Loucy (cell line): ENCODE data around the gene EVC.

Source experiments
- H2AFZ ChIP-seq: fragments of 200-600 bp; sonication (generic); 2 replicates; pipeline ENCODE4 v1.6.0; 2016; ENCODE audit warnings: antibody characterized with exemption, mild to moderate bottlenecking, low read length, moderate library complexity
- H3F3A ChIP-seq: fragments of 200-600 bp; 2 replicates; pipeline ENCODE4 v1.6.0; 2016; ENCODE audit warnings: antibody characterized with exemption, low read depth, mild to moderate bottlenecking
- H3K27me3 ChIP-seq: fragments of 200-600 bp; sonication (generic); 2 replicates; pipeline ENCODE4 v1.6.1; 2014; ENCODE audit warnings: low read length, mild to moderate bottlenecking; ENCODE audit not compliant: insufficient read depth, poor library complexity, severe bottlenecking
- H3K36me3 ChIP-seq: fragments of 200-600 bp; sonication (generic); 2 replicates; pipeline ENCODE4 v1.6.1; 2016; ENCODE audit warnings: low read length; ENCODE audit not compliant: insufficient read depth
- H3K4me1 ChIP-seq: fragments of 200-600 bp; sonication (generic); 2 replicates; pipeline ENCODE4 v1.5.1; 2014; ENCODE audit warnings: low read length, mild to moderate bottlenecking; ENCODE audit not compliant: insufficient read depth, poor library complexity, severe bottlenecking
- H3K4me2 ChIP-seq: fragments of 200-600 bp; sonication (generic); 2 replicates; pipeline ENCODE4 v1.6.0; 2014; ENCODE audit warnings: antibody characterized with exemption, low read length, low read depth, mild to moderate bottlenecking; ENCODE audit not compliant: poor library complexity, severe bottlenecking
- H3K4me3 ChIP-seq: fragments of 200-600 bp; sonication (generic); 2 replicates; pipeline ENCODE4 v1.5.1; 2014; ENCODE audit warnings: low read length, mild to moderate bottlenecking, mixed read lengths; ENCODE audit not compliant: poor library complexity, severe bottlenecking
- H3K79me2 ChIP-seq: fragments of 200-600 bp; sonication (generic); 2 replicates; pipeline ENCODE4 v1.6.1; 2014; ENCODE audit warnings: low read length; ENCODE audit not compliant: insufficient read depth
- H3K9ac ChIP-seq: fragments of 200-600 bp; sonication (generic); 2 replicates; pipeline ENCODE4 v1.6.0; 2014; ENCODE audit warnings: mild to moderate bottlenecking, low read depth, low read length, moderate library complexity; ENCODE audit not compliant: poor library complexity, severe bottlenecking
- H3K9me2 ChIP-seq: fragments of 200-600 bp; sonication (generic); replicated peaks from 2 replicates; pipeline ENCODE4 v1.6.1; 2016; ENCODE audit warnings: low read depth, low read length, mixed read lengths
- H3K9me3 ChIP-seq: fragments of 200-600 bp; sonication (generic); 2 replicates; pipeline ENCODE4 v1.6.1; 2014; ENCODE audit warnings: mild to moderate bottlenecking, antibody characterized with exemption, low read length, low read depth; ENCODE audit not compliant: insufficient read depth
- H4K20me1 ChIP-seq: fragments of 200-600 bp; sonication (generic); 2 replicates; pipeline ENCODE4 v1.6.0; 2014; ENCODE audit warnings: antibody characterized with exemption, low read length, mild to moderate bottlenecking; ENCODE audit not compliant: insufficient read depth, poor library complexity, severe bottlenecking
- CTCF ChIP-seq: fragments of 200-600 bp; sonication (generic); conservative IDR thresholded peaks from 2 replicates; pipeline ENCODE4 v1.5.1; 2014; ENCODE audit warnings: mild to moderate bottlenecking, antibody characterized with exemption, low read length
- EZH2phosphoT487 ChIP-seq: fragments of 200-600 bp; IDR thresholded peaks from 2 replicates; pipeline ENCODE4 v1.6.1; 2018; ENCODE audit warnings: antibody characterized with exemption, mild to moderate bottlenecking, moderate library complexity, borderline replicate concordance

Gene EVC

DNA sequence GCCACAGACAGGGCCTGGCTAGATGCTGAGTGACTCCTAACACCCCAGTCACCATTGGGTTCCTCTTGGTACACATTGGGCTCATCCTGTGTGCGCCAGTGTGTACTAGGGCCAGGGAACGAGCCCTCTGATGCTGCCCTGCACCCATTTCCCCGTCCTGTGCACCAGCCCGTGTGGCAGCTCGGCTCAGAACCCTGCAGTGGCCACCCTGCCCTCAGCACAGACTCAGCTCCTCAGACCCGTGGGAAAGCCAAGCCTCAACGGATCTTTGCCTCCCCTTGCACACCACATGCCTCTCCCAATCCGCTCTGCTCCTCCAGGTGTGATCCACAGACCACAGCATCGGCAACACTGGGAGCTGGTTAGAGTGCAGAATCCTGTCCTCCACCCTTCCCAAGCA is 38.6 kb downstream of the EVC start:
- Histone ChIP-seq H3K36me3 (no peaks in the 10 kb centered on the region), H3K9ac (no peak overlapping the region)

GRCh38 chr4:5750052-5750945 is 39.3 kb downstream of the EVC start:
- no peaks in the 10 kb centered on the region for H3K79me2 ChIP-seq
- no peaks in the 10 kb centered on the region for H4K20me1 ChIP-seq
- no peak overlapping the region for H3K9ac ChIP-seq
- H2AFZ ChIP-seq = no peak overlapping the region
- TF ChIP-seq EZH2phosphoT487 = no peak
- no peak for TF ChIP-seq CTCF
- H3K27me3 ChIP-seq = no peaks in the 10 kb centered on the region
- peaks cover 8% of the 10 kb centered on the region; the same call in 1 of the 2 replicates for H3K9me3 ChIP-seq
- H3F3A ChIP-seq = no peaks in the 10 kb centered on the region
- H3K36me3 ChIP-seq = no peaks in the 10 kb centered on the region
- H3K4me1 ChIP-seq = no peaks in the 10 kb centered on the region
- no peaks in the 10 kb centered on the region for H3K9me2 ChIP-seq
- H3K4me2 ChIP-seq = no peak overlapping the region
- H3K4me3 ChIP-seq = no peak overlapping the region

More for the DNA sequence above, 38.6 kb downstream of the EVC start:
- H4K20me1 ChIP-seq = no peaks in the 10 kb centered on the region
- peaks cover 8% of the 10 kb centered on the region; the same call in 1 of the 2 replicates for H3K9me3 ChIP-seq
- no peaks in the 10 kb centered on the region for H3F3A ChIP-seq
- H3K4me3 ChIP-seq = no peak overlapping the region
- no peaks in the 10 kb centered on the region for H3K9me2 ChIP-seq
- no peaks in the 10 kb centered on the region for H3K4me1 ChIP-seq
- H3K4me2 ChIP-seq = no peak overlapping the region
- H2AFZ ChIP-seq = no peak overlapping the region
- no peak for TF ChIP-seq EZH2phosphoT487
- TF ChIP-seq CTCF = no peak
- H3K79me2 ChIP-seq = no peaks in the 10 kb centered on the region
- no peaks in the 10 kb centered on the region for H3K27me3 ChIP-seq

- Histone ChIP-seq H3K9me3 (peaks cover 5% of the 10 kb centered on the region; the same call in 1 of the 2 replicates), H3K4me2 (no peak overlapping the region), H3F3A (no peaks in the 10 kb centered on the region), H3K9me2 (no peaks in the 10 kb centered on the region), H3K4me1 (no peaks in the 10 kb centered on the region), H3K9ac (no peak overlapping the region), H4K20me1 (no peaks in the 10 kb centered on the region), H3K27me3 (no peaks in the 10 kb centered on the region), H3K36me3 (no peaks in the 10 kb centered on the region), H2AFZ (no peak overlapping the region), H3K4me3 (no peak overlapping the region), H3K79me2 (no peaks in the 10 kb centered on the region)
- TF ChIP-seq EZH2phosphoT487 (no peak), CTCF (no peak)
Measured at GRCh38 chr4:5750946-5751665, 40.1 kb downstream of the EVC start.
